HCT116 (cell line): Measurements from ENCODE around the gene BSG. TPM values are rescaled to one million over a fixed set of nuclear protein-coding genes. Genes with fewer than 3 reads are reported as not detected.

ENCODE experiments used
- ATAC-seq: fragments of 200-7000 bp; cut with Tn5 transposase; 2 replicates; pipeline ENCODE4 v1.9.1; 2020; ENCODE audit warnings: mild to moderate bottlenecking, moderate library complexity
- BruUV-seq: library from RNA; stranded (reverse); fragments of 400-500 nt; replicated peaks from 2 replicates; lab custom pipeline; 2021; lab: Mats Ljungman, UMichigan
- CTCF ChIA-PET: fragments of 300-600 bp; sonication (Branson Sonifier 250); formaldehyde crosslinking; loops from one replicate; lab custom pipeline; 2021; ENCODE audit warnings: antibody characterized with exemption; lab: Charles Lee
- POLR2A ChIA-PET: fragments of 300-600, 350-600 bp; sonication (Branson Sonifier 250); formaldehyde crosslinking; loops from one replicate; lab custom pipeline; 2021; ENCODE audit warnings: antibody characterized with exemption; lab: Charles Lee
- RAD21 ChIA-PET, 2 experiments: fragments of 300-600 bp; sonication (Branson Sonifier 250); formaldehyde crosslinking; loops; one replicate each; lab custom pipeline; 2023; ENCODE audit warnings: low total read pairs in 2 of 2; ENCODE audit not compliant: uncharacterized antibody in 2 of 2, unreplicated experiment in 2 of 2, low non-redundant PET in 1 of 2; lab: Charles Lee
- DNase-seq: peaks from one replicate; pipeline ENCODE4 v3.0.0-alpha.2; 2010; ENCODE audit warnings: low read depth, low spot score
- H2AFZ ChIP-seq: fragments of 200-600 bp; shearing (Covaris generic), sonication (generic); 2 replicates; pipeline ENCODE4 v1.6.1; 2017; ENCODE audit warnings: low read depth, mixed run types, mixed read lengths, antibody characterized with exemption, low read length; ENCODE audit not compliant: poor library complexity, severe bottlenecking
- H3K27ac ChIP-seq: 2 replicates; pipeline ENCODE4 v1.5.1; 2012; ENCODE audit warnings: low read depth, low read length
- H3K27me3 ChIP-seq: fragments of 200-600 bp; sonication (generic); 2 replicates; pipeline ENCODE4 v1.6.1; 2016; ENCODE audit warnings: mixed run types, low read length, mixed read lengths; ENCODE audit not compliant: insufficient read depth
- H3K36me3 ChIP-seq, 2 experiments: fragments of 200-500 bp in 1 of 2; fragments of 200-600 bp in 1 of 2; sonication (Bioruptor generic) in 1 of 2; sonication (generic) in 1 of 2; 2 replicates each; pipeline versions ENCODE4 v1.5.1 to v1.6.1; 2014 to 2016; ENCODE audit warnings: low read length in 2 of 2, inconsistent platforms in 1 of 2, mixed read lengths in 1 of 2, mixed run types in 1 of 2; ENCODE audit not compliant: insufficient read depth in 2 of 2, control insufficient read depth in 1 of 2
- H3K4me1 ChIP-seq, 2 experiments: fragments of 200-600 bp in 1 of 2; sonication (generic) in 1 of 2; 2 replicates each; pipeline versions ENCODE4 v1.5.1 to v1.6.1; 2012 to 2017; ENCODE audit warnings: low read length in 2 of 2, inconsistent platforms in 1 of 2, mild to moderate bottlenecking in 1 of 2, mixed read lengths in 1 of 2, mixed run types in 1 of 2, moderate library complexity in 1 of 2; ENCODE audit not compliant: insufficient read depth in 2 of 2, control insufficient read depth in 1 of 2
- H3K4me2 ChIP-seq: fragments of 200-600 bp; sonication (generic); 2 replicates; pipeline ENCODE4 v1.6.1; 2017; ENCODE audit warnings: mixed run types, low read length, mixed read lengths
- H3K4me3 ChIP-seq, 2 experiments: fragments of 200-600 bp in 1 of 2; sonication (generic) in 1 of 2; replicated peaks in 1 of 2; 2 replicates each; pipeline ENCODE4 v1.5.1; 2011 to 2016; ENCODE audit warnings: low read length in 2 of 2, control low read depth in 1 of 2, low read depth in 1 of 2, mild to moderate bottlenecking in 1 of 2, mixed read lengths in 1 of 2, mixed run types in 1 of 2
- H3K79me2 ChIP-seq: fragments of 200-600 bp; sonication (generic); 2 replicates; pipeline ENCODE4 v1.6.1; 2017; ENCODE audit warnings: mild to moderate bottlenecking, mixed run types, low read length, moderate library complexity, mixed read lengths; ENCODE audit not compliant: insufficient read depth
- H3K9ac ChIP-seq: fragments of 200-600 bp; sonication (generic); 2 replicates; pipeline ENCODE4 v1.6.1; 2016; ENCODE audit warnings: low read length, mixed read lengths
- H3K9me2 ChIP-seq: fragments of 200-600 bp; sonication (generic), shearing (Covaris generic); 2 replicates; pipeline ENCODE4 v1.6.1; 2017; ENCODE audit warnings: mixed run types, mild to moderate bottlenecking, moderate library complexity; ENCODE audit not compliant: insufficient read depth
- H3K9me3 ChIP-seq, 2 experiments: fragments of 200-500 bp in 1 of 2; fragments of 200-600 bp in 1 of 2; sonication (Bioruptor generic) in 1 of 2; sonication (generic) in 1 of 2; 2 replicates each; pipeline ENCODE4 v1.6.1; 2014 to 2017; ENCODE audit warnings: low read length in 2 of 2, mixed read lengths in 2 of 2, inconsistent platforms in 1 of 2, low read depth in 1 of 2, mild to moderate bottlenecking in 1 of 2, mixed run types in 1 of 2, moderate library complexity in 1 of 2; ENCODE audit not compliant: control insufficient read depth in 1 of 2, insufficient read depth in 1 of 2
- H4K20me1 ChIP-seq: fragments of 200-600 bp; sonication (generic), shearing (Covaris generic); 2 replicates; pipeline ENCODE4 v1.6.1; 2017; ENCODE audit warnings: mixed run types, mild to moderate bottlenecking, moderate library complexity; ENCODE audit not compliant: insufficient read depth
- CBX3 ChIP-seq: IDR thresholded peaks from 2 replicates; pipeline ENCODE4 v1.6.1; 2012; ENCODE audit warnings: low read depth
- CEBPB ChIP-seq: IDR thresholded peaks from 2 replicates; pipeline ENCODE4 v1.6.1; 2012; ENCODE audit warnings: low read depth
- CTCF ChIP-seq, 3 experiments: fragments of 200-600 bp in 1 of 3; sonication (generic) in 1 of 3; IDR thresholded peaks in 2 of 3; conservative IDR thresholded peaks in 1 of 3; 2 replicates each; pipeline ENCODE4 v1.5.1; 2012 to 2017; ENCODE audit warnings: low read depth in 2 of 3, low read length in 2 of 3, antibody characterized with exemption in 1 of 3, borderline replicate concordance in 1 of 3, control low read depth in 1 of 3, mild to moderate bottlenecking in 1 of 3, mixed read lengths in 1 of 3, mixed run types in 1 of 3, moderate library complexity in 1 of 3; ENCODE audit not compliant: insufficient read depth in 1 of 3
- EGR1 ChIP-seq: IDR thresholded peaks from 2 replicates; pipeline ENCODE4 v1.6.1; 2012; ENCODE audit warnings: low read depth
- ELF1 ChIP-seq: IDR thresholded peaks from 2 replicates; pipeline ENCODE4 v1.6.1; 2012; ENCODE audit warnings: low read depth, borderline replicate concordance
- JUND ChIP-seq: IDR thresholded peaks from 2 replicates; pipeline ENCODE4 v1.6.1; 2012
- MAX ChIP-seq: IDR thresholded peaks from 2 replicates; pipeline ENCODE4 v1.6.1; 2012
- POLR2A ChIP-seq: IDR thresholded peaks from 2 replicates; pipeline ENCODE4 v1.7.0; 2011; ENCODE audit warnings: borderline replicate concordance; ENCODE audit not compliant: insufficient read depth, insufficient read length; ENCODE audit errors: extremely low read depth
- POLR2AphosphoS5 ChIP-seq: IDR thresholded peaks from 2 replicates; pipeline ENCODE4 v1.6.1; 2011; ENCODE audit warnings: mild to moderate bottlenecking, low read depth, low read length, moderate library complexity
- RAD21 ChIP-seq: IDR thresholded peaks from 2 replicates; pipeline ENCODE4 v1.6.1; 2012; ENCODE audit warnings: low read depth, mild to moderate bottlenecking
- SP1 ChIP-seq: IDR thresholded peaks from 2 replicates; pipeline ENCODE4 v1.6.1; 2012; ENCODE audit warnings: low read depth
- YY1 ChIP-seq: IDR thresholded peaks from 2 replicates; pipeline ENCODE4 v1.6.1; 2011; ENCODE audit warnings: low read length, low read depth, moderate library complexity, mild to moderate bottlenecking; ENCODE audit not compliant: insufficient replicate concordance; ENCODE audit errors: extremely low read depth
- ZBTB33 ChIP-seq: IDR thresholded peaks from 2 replicates; pipeline ENCODE4 v1.6.1; 2011; ENCODE audit warnings: mild to moderate bottlenecking, low read length, moderate library complexity; ENCODE audit not compliant: insufficient replicate concordance; ENCODE audit errors: extremely low read depth
- ZFX ChIP-seq: fragments of 450-650 bp; IDR thresholded peaks from 2 replicates; pipeline ENCODE4 v1.6.1; 2017
- ZNF274 ChIP-seq: fragments of 200-500 bp; sonication (Bioruptor generic); IDR thresholded peaks from 2 replicates; pipeline ENCODE4 v1.6.1; 2014; ENCODE audit warnings: mild to moderate bottlenecking, low read depth, low read length, inconsistent platforms
- intact Hi-C: fragments of 100-400 bp; cut with micrococcal nuclease; formaldehyde crosslinking; loops from 2 replicates; pipeline ENCODE4 v1.10.0; 2022
- total RNA-seq: library from RNA; stranded (reverse); gene quantifications from one replicate; pipeline ENCODE4 v1.2.1, GENCODE V29; 2021; ENCODE audit not compliant: unreplicated experiment

The BSG gene
- total RNA-seq, 1 experiment from 2014 or later = 603 TPM

GRCh38 chr19:538641-539428 is 33.6 kb upstream of the BSG start:
- CTCF ChIA-PET = no interaction called here

GRCh38 chr19:539429-540030 is 32.9 kb upstream of the BSG start:
- H3K9me2 ChIP-seq = no peaks in the 10 kb centered on the region
- H4K20me1 ChIP-seq = no peaks in the 10 kb centered on the region
- CTCF ChIA-PET = no interaction called here
- BruUV-seq = no TSS peak
- peaks cover 26% of the 10 kb centered on the region for H3K79me2 ChIP-seq
- peaks cover 26 to 27% of the 10 kb centered on the region in 2 experiments; a peak in 3 of 4 replicates for H3K36me3 ChIP-seq
- H3K27me3 ChIP-seq = no peaks in the 10 kb centered on the region
- ATAC-seq (no peak), DNase-seq (no peak)
- no peak overlapping the region for H3K4me2 ChIP-seq
- no peak overlapping the region for H3K27ac ChIP-seq
- no peak overlapping the region for H2AFZ ChIP-seq
- RAD21 ChIA-PET = no interaction called here
- H3K9me3 ChIP-seq = no peaks in the 10 kb centered on the region
- H3K4me1 ChIP-seq = peaks cover 5 to 9% of the 10 kb centered on the region in 2 experiments
- no peak overlapping the region for H3K9ac ChIP-seq
- POLR2A ChIA-PET = no interaction called here
- intact Hi-C loops = no loop called here
- H3K4me3 ChIP-seq = no peak overlapping the region
- TF ChIP-seq MAX (no peak), CBX3 (no peak), ZFX (no peak), POLR2AphosphoS5 (no peak), ZNF274 (no peak), RAD21 (no peak), ZBTB33 (no peak), YY1 (no peak), POLR2A (no peak), EGR1 (no peak), ELF1 (no peak), CEBPB (no peak), CTCF (IDR thresholded peaks at IDR 0.05 in 2 of 3, conservative IDR thresholded peaks at IDR 0.05 in 1 of 3; ENCODE audit: borderline replicate concordance in 1 of 3, insufficient read depth in 1 of 3, low read depth in 2 of 3, low read length in 2 of 3) (no peak), JUND (no peak), SP1 (no peak)

More at GRCh38 chr19:538641-539428, 33.6 kb upstream of the BSG start:
- ChIA-PET POLR2A (no interaction called here), RAD21 (no interaction called here)
- no peaks in the 10 kb centered on the region for H3K9me3 ChIP-seq
- no peak overlapping the region for H2AFZ ChIP-seq
- no peaks in the 10 kb centered on the region for H3K27me3 ChIP-seq
- no TSS peak for BruUV-seq
- peaks cover 26 to 27% of the 10 kb centered on the region in 2 experiments; a peak in 3 of 4 replicates for H3K36me3 ChIP-seq
- ATAC-seq = no peak
- H3K4me2 ChIP-seq = no peak overlapping the region
- no peak overlapping the region for H3K4me3 ChIP-seq
- DNase-seq = no peak
- peaks cover 11 to 16% of the 10 kb centered on the region in 2 experiments for H3K4me1 ChIP-seq
- intact Hi-C loops = no loop called here
- TF ChIP-seq SP1 (no peak), CEBPB (no peak), YY1 (no peak)
- H3K9ac ChIP-seq = no peak overlapping the region
- peaks cover 32% of the 10 kb centered on the region for H3K79me2 ChIP-seq
- peaks cover 2% of the 10 kb centered on the region; the same call in 1 of the 2 replicates for H4K20me1 ChIP-seq
- H3K9me2 ChIP-seq = no peaks in the 10 kb centered on the region
- no peak overlapping the region for H3K27ac ChIP-seq
